Chondrocyte (in vitro differentiated cells): ENCODE measurements around the gene CPED1. TPM values are rescaled to one million over a fixed set of nuclear protein-coding genes. Genes with fewer than 3 reads are reported as not detected.
"Not testable (repeated sequence)": the region's sequence is repeated elsewhere in the genome, so short reads cannot be mapped to it uniquely, and the experiment has no call there.

ENCODE experiments used
- DNase-seq: peaks from one replicate; pipeline ENCODE4 v3.0.0; 2021; ENCODE audit warnings: mixed read lengths, low spot score
- H3K27ac Mint-ChIP-seq: one replicate; pipeline ENCODE4 v1.8.0; 2021; ENCODE audit warnings: mild to moderate bottlenecking, moderate library complexity, mixed read lengths; ENCODE audit not compliant: unreplicated experiment
- H3K27me3 Mint-ChIP-seq: 2 replicates; pipeline ENCODE4 v1.8.0; 2021; ENCODE audit warnings: low read depth, mixed read lengths
- H3K36me3 Mint-ChIP-seq: 2 replicates; pipeline ENCODE4 v1.8.0; 2021; ENCODE audit warnings: low read depth, mixed read lengths
- H3K4me1 Mint-ChIP-seq: 2 replicates; pipeline ENCODE4 v1.8.0; 2021; ENCODE audit warnings: low read depth, mild to moderate bottlenecking, mixed read lengths
- H3K4me3 Mint-ChIP-seq: one replicate; pipeline ENCODE4 v1.8.0; 2021; ENCODE audit warnings: mild to moderate bottlenecking, moderate library complexity, mixed read lengths; ENCODE audit not compliant: unreplicated experiment
- H3K9me3 Mint-ChIP-seq: 2 replicates; pipeline ENCODE4 v1.8.0; 2021; ENCODE audit warnings: low read depth, mixed read lengths
- total RNA-seq: library from RNA; stranded (reverse); gene quantifications from 3 replicates; pipeline ENCODE4 v1.2.1, GENCODE V29; 2021
- TF ChIP-seq, protein P1 (sequence below): fragments of 200-600 bp; sonication (generic); IDR thresholded peaks from 2 replicates; pipeline ENCODE4 v1.5.0; 2021; ENCODE audit warnings: antibody characterized with exemption, mild to moderate bottlenecking, moderate library complexity

CPED1 gene
- total RNA-seq, 1 donor from 2014 or later, result 2.8 TPM

GRCh38 chr7:121113288-121113687 is 124.8 kb downstream of the CPED1 start:
- Mint-ChIP-seq H3K4me3 (no peak overlapping the region), H3K36me3 (no peaks in the 10 kb centered on the region), H3K27me3 (no peaks in the 10 kb centered on the region), H3K4me1 (peaks cover 5% of the 10 kb centered on the region), H3K9me3 (no peaks in the 10 kb centered on the region), H3K27ac (no peak overlapping the region)
- no peak for DNase-seq
- TF ChIP-seq, protein P1, sequence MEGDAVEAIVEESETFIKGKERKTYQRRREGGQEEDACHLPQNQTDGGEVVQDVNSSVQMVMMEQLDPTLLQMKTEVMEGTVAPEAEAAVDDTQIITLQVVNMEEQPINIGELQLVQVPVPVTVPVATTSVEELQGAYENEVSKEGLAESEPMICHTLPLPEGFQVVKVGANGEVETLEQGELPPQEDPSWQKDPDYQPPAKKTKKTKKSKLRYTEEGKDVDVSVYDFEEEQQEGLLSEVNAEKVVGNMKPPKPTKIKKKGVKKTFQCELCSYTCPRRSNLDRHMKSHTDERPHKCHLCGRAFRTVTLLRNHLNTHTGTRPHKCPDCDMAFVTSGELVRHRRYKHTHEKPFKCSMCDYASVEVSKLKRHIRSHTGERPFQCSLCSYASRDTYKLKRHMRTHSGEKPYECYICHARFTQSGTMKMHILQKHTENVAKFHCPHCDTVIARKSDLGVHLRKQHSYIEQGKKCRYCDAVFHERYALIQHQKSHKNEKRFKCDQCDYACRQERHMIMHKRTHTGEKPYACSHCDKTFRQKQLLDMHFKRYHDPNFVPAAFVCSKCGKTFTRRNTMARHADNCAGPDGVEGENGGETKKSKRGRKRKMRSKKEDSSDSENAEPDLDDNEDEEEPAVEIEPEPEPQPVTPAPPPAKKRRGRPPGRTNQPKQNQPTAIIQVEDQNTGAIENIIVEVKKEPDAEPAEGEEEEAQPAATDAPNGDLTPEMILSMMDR, result no peak

GRCh38 chr7:121116396-121116795 is 127.9 kb downstream of the CPED1 start:
- DNase-seq, result no peak
- peaks cover 3% of the 10 kb centered on the region for H3K9me3 Mint-ChIP-seq
- H3K4me3 Mint-ChIP-seq, result no peak overlapping the region
- no peak overlapping the region for H3K27ac Mint-ChIP-seq
- TF ChIP-seq, protein P1, result no peak
- peaks cover 5% of the 10 kb centered on the region for H3K4me1 Mint-ChIP-seq
- H3K27me3 Mint-ChIP-seq, result no peaks in the 10 kb centered on the region
- H3K36me3 Mint-ChIP-seq, result no peaks in the 10 kb centered on the region

- peaks cover 5% of the 10 kb centered on the region for H3K4me1 Mint-ChIP-seq
- TF ChIP-seq, protein P1, result no peak
- no peaks in the 10 kb centered on the region for H3K36me3 Mint-ChIP-seq
- no peak for DNase-seq
- peaks cover 3% of the 10 kb centered on the region for H3K9me3 Mint-ChIP-seq
- no peaks in the 10 kb centered on the region for H3K27me3 Mint-ChIP-seq
- H3K27ac Mint-ChIP-seq, result no peak overlapping the region
- no peak overlapping the region for H3K4me3 Mint-ChIP-seq
These were observed 130.5 kb downstream of the CPED1 start for GRCh38 chr7:121119047-121119446.

DNA sequence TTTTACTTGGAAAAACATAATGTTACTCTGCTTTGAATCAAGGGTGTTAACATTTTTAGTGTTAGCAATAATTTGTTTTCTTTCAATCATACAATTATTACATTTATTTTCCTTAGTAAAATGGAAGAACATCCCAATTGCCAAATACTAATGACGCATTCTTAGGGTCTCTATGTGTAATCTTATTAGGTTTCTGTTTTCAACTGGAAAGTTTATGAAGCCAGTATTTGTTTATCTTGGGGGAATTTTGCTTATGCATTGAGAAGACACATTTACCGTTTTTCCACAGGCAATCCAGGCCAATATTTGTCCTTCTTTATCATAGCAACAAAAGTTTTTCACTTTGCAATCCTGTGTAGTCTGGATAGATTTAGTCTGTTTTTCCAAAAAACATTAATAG is 134.5 kb downstream of the CPED1 start:
- no peak for DNase-seq
- Mint-ChIP-seq H3K36me3 (no peaks in the 10 kb centered on the region), H3K27me3 (no peaks in the 10 kb centered on the region), H3K27ac (no peak overlapping the region), H3K4me3 (no peak overlapping the region), H3K9me3 (peaks cover 3% of the 10 kb centered on the region), H3K4me1 (no peaks in the 10 kb centered on the region)
- TF ChIP-seq, protein P1, result no peak

DNA sequence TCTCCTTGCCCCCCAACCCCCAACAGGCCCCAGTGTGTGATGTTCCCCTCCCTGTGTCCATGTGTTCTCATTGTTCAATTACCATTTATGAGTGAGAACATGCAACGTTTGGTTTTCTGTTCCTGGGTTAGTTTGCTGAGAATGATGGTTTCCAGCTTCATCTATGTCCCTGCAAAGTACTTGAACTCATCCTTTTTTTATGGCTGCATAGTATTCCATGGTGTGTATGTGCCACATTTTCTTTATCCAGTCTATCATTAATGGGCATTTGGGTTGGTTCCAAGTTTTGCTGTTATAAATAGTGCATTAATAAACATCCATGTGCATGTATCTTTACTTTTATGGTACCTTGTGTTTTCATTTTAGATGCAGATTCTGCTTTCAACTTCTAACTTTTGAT is 136.9 kb downstream of the CPED1 start:
- H3K27ac Mint-ChIP-seq, H3K36me3 Mint-ChIP-seq, H3K9me3 Mint-ChIP-seq, DNase-seq, H3K4me1 Mint-ChIP-seq, H3K27me3 Mint-ChIP-seq, H3K4me3 Mint-ChIP-seq: not testable (repeated sequence)

GRCh38 chr7:121126201-121126600 is 137.7 kb downstream of the CPED1 start:
- TF ChIP-seq, protein P1, result no peak
- DNase-seq, result no peak
- H3K4me3 Mint-ChIP-seq, result no peak overlapping the region
- H3K27me3 Mint-ChIP-seq, result no peaks in the 10 kb centered on the region
- no peak overlapping the region for H3K27ac Mint-ChIP-seq
- H3K9me3 Mint-ChIP-seq, result no peaks in the 10 kb centered on the region
- no peaks in the 10 kb centered on the region for H3K36me3 Mint-ChIP-seq
- H3K4me1 Mint-ChIP-seq, result no peaks in the 10 kb centered on the region
